ENCODE measurements around the gene TRIM10.

The TRIM10 gene

GRCh38 chr6:30158475-30159040 is 2.5 kb downstream of the TRIM10 start:
- H3K4me3 ChIP-seq (ENCODE audit: low read depth, low read length): no peak overlapping the region
- DNase-seq (ENCODE audit: low read depth): no peak
- no peak for TF ChIP-seq CTCF (IDR thresholded peaks at IDR 0.05; ENCODE audit: low read depth, low read length, missing control alignments)
- in situ Hi-C loops (cut with HindIII; ENCODE audit: low sequenced_read_pairs): no loop called here

- in situ Hi-C loops (cut with HindIII; ENCODE audit: low sequenced_read_pairs): no loop called here
- no peak for TF ChIP-seq CTCF (IDR thresholded peaks at IDR 0.05; ENCODE audit: low read depth, low read length, missing control alignments)
- DNase-seq (ENCODE audit: low read depth): no peak
- no peak overlapping the region for H3K4me3 ChIP-seq (ENCODE audit: low read depth, low read length)
Observed at GRCh38 chr6:30157999-30158398, 3.0 kb downstream of the TRIM10 start.

GRCh38 chr6:30157581-30157980 is 3.4 kb downstream of the TRIM10 start:
- TF ChIP-seq CTCF (IDR thresholded peaks at IDR 0.05; ENCODE audit: low read depth, low read length, missing control alignments): no peak
- no peak for DNase-seq (ENCODE audit: low read depth)
- in situ Hi-C loops (cut with HindIII; ENCODE audit: low sequenced_read_pairs): no loop called here
- H3K4me3 ChIP-seq (ENCODE audit: low read depth, low read length): no peak overlapping the region

GRCh38 chr6:30156774-30157173 is 4.2 kb downstream of the TRIM10 start:
- TF ChIP-seq CTCF (IDR thresholded peaks at IDR 0.05; ENCODE audit: low read depth, low read length, missing control alignments): no peak
- in situ Hi-C loops (cut with HindIII; ENCODE audit: low sequenced_read_pairs): no loop called here
- no peak for DNase-seq (ENCODE audit: low read depth)
- H3K4me3 ChIP-seq (ENCODE audit: low read depth, low read length): no peak overlapping the region

GRCh38 chr6:30156262-30156599 is 4.8 kb downstream of the TRIM10 start:
- no peak for DNase-seq (ENCODE audit: low read depth)
- H3K4me3 ChIP-seq (ENCODE audit: low read depth, low read length): no peak overlapping the region
- in situ Hi-C loops (cut with HindIII; ENCODE audit: low sequenced_read_pairs): no loop called here
- no peak for TF ChIP-seq CTCF (IDR thresholded peaks at IDR 0.05; ENCODE audit: low read depth, low read length, missing control alignments)

GRCh38 chr6:30155520-30156261 is 5.3 kb downstream of the TRIM10 start:
- H3K4me3 ChIP-seq (ENCODE audit: low read depth, low read length): no peak overlapping the region
- TF ChIP-seq CTCF (IDR thresholded peaks at IDR 0.05; ENCODE audit: low read depth, low read length, missing control alignments): no peak
- in situ Hi-C loops (cut with HindIII; ENCODE audit: low sequenced_read_pairs): no loop called here
- DNase-seq (ENCODE audit: low read depth): no peak

Data from astrocyte of the cerebellum (primary cell).